Type B pancreatic cell (in vitro differentiated cells): ENCODE measurements around the gene MAP3K6. TPM values are rescaled to one million over a fixed set of nuclear protein-coding genes. Genes with fewer than 3 reads are reported as not detected.
A peak's percentile ranks its signal among the peaks of the same experiment; 100 is the strongest.

Source experiments
- DNase-seq: peaks from one replicate; pipeline ENCODE4 v3.0.0; 2021; ENCODE audit warnings: mixed read lengths; ENCODE audit not compliant: unreplicated experiment; ENCODE audit errors: extremely low spot score
- H3K27ac Mint-ChIP-seq: 2 replicates; pipeline ENCODE4 v1.8.0; 2021; ENCODE audit warnings: mild to moderate bottlenecking, mixed read lengths
- H3K27me3 Mint-ChIP-seq: 2 replicates; pipeline ENCODE4 v1.8.0; 2021; ENCODE audit warnings: mixed read lengths
- H3K36me3 Mint-ChIP-seq: 2 replicates; pipeline ENCODE4 v1.8.0; 2021; ENCODE audit warnings: mixed read lengths
- H3K4me1 Mint-ChIP-seq: one replicate; pipeline ENCODE4 v1.8.0; 2021; ENCODE audit warnings: mixed read lengths; ENCODE audit not compliant: unreplicated experiment
- H3K4me3 Mint-ChIP-seq: 2 replicates; pipeline ENCODE4 v1.8.0; 2021; ENCODE audit warnings: mild to moderate bottlenecking, mixed read lengths
- H3K9me3 Mint-ChIP-seq: 2 replicates; pipeline ENCODE4 v1.8.0; 2021; ENCODE audit warnings: mixed read lengths
- total RNA-seq: library from RNA; stranded (reverse); gene quantifications from 2 replicates; pipeline ENCODE4 v1.2.1, GENCODE V29; 2021; ENCODE audit warnings: low replicate concordance
- TF ChIP-seq, protein P1 (sequence below): fragments of 200-600 bp; sonication (generic); conservative IDR thresholded peaks from 2 replicates; pipeline ENCODE4 v1.5.0; 2021; ENCODE audit warnings: antibody characterized with exemption, mild to moderate bottlenecking

The MAP3K6 gene
- total RNA-seq, 1 donor from 2014 or later = 15.6 TPM

DNA sequence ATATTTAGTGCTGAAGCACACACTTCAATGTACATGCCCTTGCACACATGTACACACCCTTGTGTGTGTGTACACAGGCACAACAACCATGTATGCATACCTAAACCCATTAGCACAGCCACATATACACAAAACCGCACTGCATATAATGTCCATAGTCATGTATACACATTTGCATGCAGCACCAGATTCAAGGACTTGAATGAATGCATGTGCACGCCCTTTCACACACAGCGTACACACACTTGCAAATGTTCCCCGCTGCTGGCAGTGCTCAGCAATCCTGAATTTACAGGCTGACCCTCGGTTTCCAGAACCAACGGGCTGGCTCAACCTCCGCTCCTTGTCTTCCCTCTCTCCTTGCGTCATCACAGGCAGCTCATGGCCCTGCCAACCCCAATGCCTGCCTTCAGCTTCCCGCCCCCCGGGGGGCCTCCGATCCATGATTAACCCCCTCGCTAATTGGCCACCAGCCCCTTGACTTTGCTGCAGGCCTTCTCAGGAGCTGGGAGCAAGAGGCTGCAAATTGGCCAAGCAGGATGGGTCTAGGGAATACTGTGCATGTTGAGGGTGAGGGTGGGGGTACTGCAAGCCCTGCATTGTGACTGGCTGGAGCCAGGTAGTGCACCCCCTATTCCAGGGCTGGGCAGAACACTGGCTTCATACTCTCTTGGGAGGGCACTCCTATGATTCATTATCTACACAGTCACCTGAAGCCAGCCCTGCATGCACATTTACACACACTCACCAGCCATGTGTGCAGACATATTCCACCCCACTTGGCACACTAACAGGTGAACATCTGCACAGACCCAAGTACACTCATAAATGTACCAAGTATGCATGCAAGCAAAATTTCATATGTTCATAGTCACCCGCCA is 33.6 kb upstream of the MAP3K6 start:
- H3K36me3 Mint-ChIP-seq = no peaks in the 10 kb centered on the region
- H3K9me3 Mint-ChIP-seq = no peaks in the 10 kb centered on the region
- no peak for DNase-seq
- no peaks in the 10 kb centered on the region for H3K27me3 Mint-ChIP-seq
- peaks cover 44% of the 10 kb centered on the region for H3K4me1 Mint-ChIP-seq
- TF ChIP-seq, protein P1, sequence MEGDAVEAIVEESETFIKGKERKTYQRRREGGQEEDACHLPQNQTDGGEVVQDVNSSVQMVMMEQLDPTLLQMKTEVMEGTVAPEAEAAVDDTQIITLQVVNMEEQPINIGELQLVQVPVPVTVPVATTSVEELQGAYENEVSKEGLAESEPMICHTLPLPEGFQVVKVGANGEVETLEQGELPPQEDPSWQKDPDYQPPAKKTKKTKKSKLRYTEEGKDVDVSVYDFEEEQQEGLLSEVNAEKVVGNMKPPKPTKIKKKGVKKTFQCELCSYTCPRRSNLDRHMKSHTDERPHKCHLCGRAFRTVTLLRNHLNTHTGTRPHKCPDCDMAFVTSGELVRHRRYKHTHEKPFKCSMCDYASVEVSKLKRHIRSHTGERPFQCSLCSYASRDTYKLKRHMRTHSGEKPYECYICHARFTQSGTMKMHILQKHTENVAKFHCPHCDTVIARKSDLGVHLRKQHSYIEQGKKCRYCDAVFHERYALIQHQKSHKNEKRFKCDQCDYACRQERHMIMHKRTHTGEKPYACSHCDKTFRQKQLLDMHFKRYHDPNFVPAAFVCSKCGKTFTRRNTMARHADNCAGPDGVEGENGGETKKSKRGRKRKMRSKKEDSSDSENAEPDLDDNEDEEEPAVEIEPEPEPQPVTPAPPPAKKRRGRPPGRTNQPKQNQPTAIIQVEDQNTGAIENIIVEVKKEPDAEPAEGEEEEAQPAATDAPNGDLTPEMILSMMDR = no peak
- H3K4me3 Mint-ChIP-seq = peak overlapping the region; percentile 13
- peak overlapping the region; percentile 3 for H3K27ac Mint-ChIP-seq

DNA sequence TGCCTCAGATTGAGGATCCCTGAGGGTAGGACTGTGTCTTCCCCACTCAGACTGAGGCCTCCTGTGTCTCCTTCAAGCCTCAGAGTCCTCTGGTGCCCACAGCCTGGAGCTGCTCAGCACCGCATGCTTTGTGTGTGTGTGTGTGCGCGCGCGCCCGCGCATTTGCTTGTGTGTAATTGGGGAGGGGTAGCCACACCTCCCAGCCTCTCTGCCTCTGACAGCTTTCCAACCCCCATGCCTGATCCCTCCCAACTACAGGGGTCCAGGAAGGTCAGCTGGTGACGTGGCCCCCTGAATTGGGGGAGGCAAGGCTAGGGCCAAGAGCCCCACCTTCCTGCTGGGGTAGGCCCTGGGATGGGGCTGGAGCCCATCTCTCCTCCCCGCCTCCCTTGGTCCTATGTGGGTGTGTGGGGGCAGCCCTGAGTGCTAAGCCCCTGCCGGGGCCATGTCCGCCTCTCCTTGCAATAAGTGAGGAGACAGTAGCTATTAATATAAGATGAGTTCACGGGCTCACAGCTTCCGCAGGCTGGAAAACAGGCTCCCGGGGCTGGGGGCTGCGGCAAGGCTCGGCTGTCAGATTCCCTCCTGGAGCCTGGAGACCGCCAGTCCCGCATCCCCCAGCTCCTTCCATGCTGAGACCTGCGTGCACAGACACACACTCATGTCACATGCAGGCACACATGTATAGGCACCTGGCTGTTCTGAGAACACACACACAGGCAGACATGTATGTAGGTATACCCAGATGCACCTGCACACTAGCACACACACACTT is 32.7 kb upstream of the MAP3K6 start:
- Mint-ChIP-seq H3K9me3 (no peaks in the 10 kb centered on the region), H3K27ac (no peak overlapping the region), H3K36me3 (no peaks in the 10 kb centered on the region), H3K27me3 (no peaks in the 10 kb centered on the region), H3K4me1 (peaks cover 49% of the 10 kb centered on the region), H3K4me3 (no peak overlapping the region)
- DNase-seq = no peak
- TF ChIP-seq, protein P1 = no peak

DNA sequence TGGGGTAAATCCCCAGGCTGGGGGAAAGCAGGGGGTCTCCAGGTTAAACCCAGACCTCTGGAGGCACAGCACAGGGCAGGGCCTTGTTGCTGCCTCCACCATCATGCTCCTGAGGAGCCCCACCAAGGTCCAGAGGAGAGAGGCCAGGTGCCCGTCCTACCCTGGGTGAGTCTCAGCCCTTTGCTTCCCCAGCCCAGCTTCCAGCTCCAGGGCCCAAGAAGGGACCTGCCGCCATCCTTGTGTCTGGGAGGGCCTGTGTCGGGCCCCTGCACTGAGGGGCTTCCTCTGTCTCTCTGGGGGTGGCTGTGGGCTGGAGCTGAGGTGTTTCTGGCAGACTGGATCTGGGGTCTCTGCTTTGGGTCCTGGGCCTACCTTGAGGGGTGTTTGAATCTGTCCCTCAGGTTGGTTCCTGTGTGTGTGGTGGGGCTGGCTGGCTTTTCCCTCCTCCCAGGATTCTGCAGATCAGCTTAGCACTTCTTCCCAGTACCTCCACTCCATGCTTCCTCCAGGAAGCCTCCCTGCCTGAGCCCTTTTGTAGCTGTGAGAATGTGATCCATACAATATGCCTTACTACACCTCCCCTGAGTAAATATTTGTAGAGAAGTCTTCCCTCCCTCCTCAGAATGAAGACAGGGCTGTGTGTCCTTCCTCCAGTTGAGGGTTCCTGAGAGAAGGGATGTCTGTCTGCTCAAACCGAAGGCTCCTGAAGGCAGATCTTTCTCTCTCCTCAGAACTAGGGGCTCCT is 31.8 kb upstream of the MAP3K6 start:
- peaks cover 41% of the 10 kb centered on the region for H3K4me1 Mint-ChIP-seq
- H3K9me3 Mint-ChIP-seq = no peaks in the 10 kb centered on the region
- TF ChIP-seq, protein P1 = no peak
- no peaks in the 10 kb centered on the region for H3K27me3 Mint-ChIP-seq
- H3K27ac Mint-ChIP-seq = peak overlapping the region; percentile 65
- no peak overlapping the region for H3K4me3 Mint-ChIP-seq
- no peak for DNase-seq
- no peaks in the 10 kb centered on the region for H3K36me3 Mint-ChIP-seq

DNA sequence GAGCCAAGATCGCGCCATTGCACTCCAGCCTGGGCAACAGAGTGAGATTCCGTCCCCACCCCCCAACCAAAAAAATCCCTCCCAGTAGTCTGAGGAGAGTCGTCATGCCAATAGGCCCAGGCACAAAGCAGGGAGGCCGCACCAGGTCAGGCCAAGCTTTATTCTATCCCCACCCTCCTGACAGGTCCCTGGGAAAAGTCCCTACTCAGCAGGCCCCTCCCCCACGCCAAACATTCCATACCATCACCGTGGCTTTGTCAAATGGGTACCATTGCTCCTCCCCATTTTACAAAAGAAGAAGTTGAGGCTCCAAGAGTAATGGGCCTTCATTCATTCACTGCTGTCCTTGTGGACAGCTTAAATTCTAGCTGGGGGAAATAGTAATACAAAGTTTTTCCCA is 31.0 kb upstream of the MAP3K6 start:
- H3K36me3 Mint-ChIP-seq = no peaks in the 10 kb centered on the region
- H3K27ac Mint-ChIP-seq = no peak overlapping the region
- H3K9me3 Mint-ChIP-seq = no peaks in the 10 kb centered on the region
- no peak overlapping the region for H3K4me3 Mint-ChIP-seq
- peaks cover 33% of the 10 kb centered on the region for H3K4me1 Mint-ChIP-seq
- TF ChIP-seq, protein P1 = no peak
- no peaks in the 10 kb centered on the region for H3K27me3 Mint-ChIP-seq
- no peak for DNase-seq

DNA sequence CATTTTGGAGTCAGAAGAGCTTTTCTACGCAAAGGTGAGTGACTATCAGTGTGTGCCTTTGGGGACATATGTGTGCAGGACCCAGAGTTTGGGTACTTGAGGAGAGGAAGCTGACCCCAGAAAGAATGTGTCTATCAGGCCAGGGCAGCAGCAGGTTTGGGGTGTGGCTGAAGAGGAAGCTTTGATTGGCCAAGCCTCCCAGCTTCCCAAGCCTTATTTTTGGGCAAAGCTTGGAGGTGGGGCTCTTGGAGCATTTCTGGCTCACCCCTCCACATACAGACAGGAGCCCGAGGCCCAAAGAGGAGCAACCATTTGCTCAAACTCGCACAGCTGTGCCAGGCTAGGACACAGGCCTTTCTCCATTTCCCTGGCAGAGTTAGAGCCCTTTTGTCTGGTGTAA is 30.3 kb upstream of the MAP3K6 start:
- Mint-ChIP-seq H3K4me1 (peaks cover 35% of the 10 kb centered on the region), H3K27ac (no peak overlapping the region), H3K27me3 (peaks cover 2% of the 10 kb centered on the region), H3K36me3 (no peaks in the 10 kb centered on the region), H3K4me3 (no peak overlapping the region), H3K9me3 (no peaks in the 10 kb centered on the region)
- TF ChIP-seq, protein P1 = no peak
- DNase-seq = no peak
